Panc1 (cell line): ENCODE results near the gene NFATC1.

Experiments used
- POLR2AphosphoS5 ChIP-seq: IDR thresholded peaks from 2 replicates; pipeline ENCODE4 v1.6.1; 2012; ENCODE audit warnings: mild to moderate bottlenecking, low read depth, low read length, moderate library complexity
- SIN3A ChIP-seq: IDR thresholded peaks from 2 replicates; pipeline ENCODE4 v1.6.1; 2012; ENCODE audit warnings: low read depth, mild to moderate bottlenecking, low read length, moderate library complexity, borderline replicate concordance; ENCODE audit not compliant: insufficient read depth
- TCF7L2 ChIP-seq: IDR thresholded peaks from 2 replicates; pipeline ENCODE4 v1.6.1; 2011; ENCODE audit warnings: mild to moderate bottlenecking, low read depth, low read length, inconsistent platforms

GRCh38 chr18:79563949-79564348, 168.2 kb downstream of the NFATC1 start:
- TF ChIP-seq SIN3A, result no peak
- TF ChIP-seq POLR2AphosphoS5, result no peak
- TF ChIP-seq TCF7L2, result no peak
